ENCODE measurements around the gene IMPDH2. TPM values are rescaled to one million over a fixed set of nuclear protein-coding genes. Genes with fewer than 3 reads are reported as not detected.

Gene IMPDH2
- total and polyA plus RNA-seq, 10 of the 15 experiments (the other 5 are each of a cell fraction or from before 2014, with no cell fraction given) = 190 to 424 (median 345) TPM

- TF ChIP-seq STAT1 (conservative IDR thresholded peaks at IDR 0.05) = 0 out of 2 replicates have a peak, but pooled peaks have one; percentile 20
- TF ChIP-seq TAF1 (IDR thresholded peaks at IDR 0.05; ENCODE audit: borderline replicate concordance, low read depth, low read length) = peak; percentile 82
- peak; percentile 42 for TF ChIP-seq SP1 (IDR thresholded peaks at IDR 0.05; ENCODE audit: low read depth, low read length)
- TF ChIP-seq BMI1 (IDR thresholded peaks at IDR 0.05; ENCODE audit: borderline replicate concordance) = no peak
- TF ChIP-seq IRF5 (IDR thresholded peaks at IDR 0.05; ENCODE audit: borderline replicate concordance) = no peak
- peak; percentile 99 for TF ChIP-seq SMARCA5 (IDR thresholded peaks at IDR 0.05)
- TF ChIP-seq ZSCAN29 (IDR thresholded peaks at IDR 0.05) = no peak
- peak; percentile 77; the same call in 1 of the 3 replicates for TF ChIP-seq POU2F2 (IDR thresholded peaks at IDR 0.05; ENCODE audit: borderline replicate concordance, low read depth, low read length)
- TF ChIP-seq TCF3 (IDR thresholded peaks at IDR 0.05; ENCODE audit: borderline replicate concordance, insufficient read depth, low read depth, low read length) = peak; percentile 96
- no peak for TF ChIP-seq GABPA (IDR thresholded peaks at IDR 0.05; ENCODE audit: low read depth)
- peak; percentile 57; the same call in 1 of the 2 replicates for TF ChIP-seq SMAD5 (IDR thresholded peaks at IDR 0.05; ENCODE audit: low read depth)
- no peak for TF ChIP-seq JUND (IDR thresholded peaks at IDR 0.05; ENCODE audit: low read depth, low read length)
- TF ChIP-seq ATF3 (IDR thresholded peaks at IDR 0.05; ENCODE audit: borderline replicate concordance, extremely low read depth, low read depth, low read length) = no peak
- peak; percentile 78 for TF ChIP-seq NKRF (conservative IDR thresholded peaks at IDR 0.05)
- no peak for TF ChIP-seq FOXM1 (IDR thresholded peaks at IDR 0.05; ENCODE audit: low read depth, low read length)
- no peak for TF ChIP-seq ELK1 (IDR thresholded peaks at IDR 0.05; ENCODE audit: low read depth, low read length)
- TF ChIP-seq MAX (IDR thresholded peaks at IDR 0.05; ENCODE audit: low read depth, low read length) = peak; percentile 73; the same call in 1 of the 2 replicates
- peak; percentile 23; the same call in 1 of the 2 replicates for TF ChIP-seq NRF1 (conservative IDR thresholded peaks at IDR 0.05; ENCODE audit: low read depth, low read length)
- TF ChIP-seq CBX5 (IDR thresholded peaks at IDR 0.05; ENCODE audit: low read depth) = no peak
- peak; percentile 53 to 70; a peak in 3 of 4 replicates for TF ChIP-seq IKZF2 (IDR thresholded peaks at IDR 0.05)
- TF ChIP-seq CHD2 (IDR thresholded peaks at IDR 0.05; ENCODE audit: borderline replicate concordance, low read depth, low read length) = peak; percentile 89
- no peak for TF ChIP-seq SUPT20H (IDR thresholded peaks at IDR 0.05; ENCODE audit: borderline replicate concordance, control insufficient read depth, low read depth, low read length)
- no peak for TF ChIP-seq PKNOX1 (IDR thresholded peaks at IDR 0.05)
These were observed 7.1 kb downstream of the IMPDH2 start, which contains the start of gene NDUFAF3 (continued) for GRCh38 chr3:49021813-49022687.

Data from GM12878 (cell line).